Fibroblast of lung (primary cell): ENCODE data around the gene GATA5. TPM values are rescaled to one million over a fixed set of nuclear protein-coding genes. Genes with fewer than 3 reads are reported as not detected.

Experiments used
- DNase-seq, 2 donors: peaks; one replicate each; pipeline versions ENCODE4 v3.0.0 to v3.0.0-alpha.2; 2010; ENCODE audit warnings: low read depth in 2 of 2
- H2AFZ ChIP-seq: 2 replicates; pipeline ENCODE4 v1.5.1; 2012; ENCODE audit warnings: low read length, control low read depth, inconsistent platforms
- H3K27ac ChIP-seq: 2 replicates; pipeline ENCODE4 v1.5.1; 2011; ENCODE audit warnings: low read length, control low read depth; ENCODE audit not compliant: insufficient read depth
- H3K27me3 ChIP-seq: 2 replicates; pipeline ENCODE4 v1.5.1; 2011; ENCODE audit warnings: mild to moderate bottlenecking, low read length; ENCODE audit not compliant: control insufficient read depth, insufficient read depth
- H3K36me3 ChIP-seq: 2 replicates; pipeline ENCODE4 v1.5.1; 2011; ENCODE audit warnings: low read length; ENCODE audit not compliant: control insufficient read depth, insufficient read depth
- H3K4me1 ChIP-seq: 2 replicates; pipeline ENCODE4 v1.5.1; 2011; ENCODE audit warnings: low read length; ENCODE audit not compliant: control insufficient read depth, insufficient read depth; ENCODE audit errors: extremely low read depth
- H3K4me2 ChIP-seq: 2 replicates; pipeline ENCODE4 v1.5.1; 2011; ENCODE audit warnings: low read length, control low read depth; ENCODE audit not compliant: insufficient read depth; ENCODE audit errors: extremely low read depth
- H3K4me3 ChIP-seq, 4 experiments: fragments of 200-600 bp in 1 of 4; sonication (generic) in 1 of 4; replicated peaks in 1 of 4; 2 replicates each; pipeline ENCODE4 v1.5.1; 2011 to 2016; ENCODE audit warnings: low read length in 4 of 4, low read depth in 3 of 4, mild to moderate bottlenecking in 3 of 4, control low read depth in 2 of 4, inconsistent platforms in 1 of 4, mixed read lengths in 1 of 4; ENCODE audit not compliant: insufficient read depth in 1 of 4; ENCODE audit errors: control extremely low read depth in 1 of 4
- H3K79me2 ChIP-seq: 2 replicates; pipeline ENCODE4 v1.5.1; 2012; ENCODE audit warnings: mild to moderate bottlenecking, low read length, inconsistent platforms; ENCODE audit not compliant: control insufficient read depth, insufficient read depth
- H3K9ac ChIP-seq: 2 replicates; pipeline ENCODE4 v1.5.1; 2011; ENCODE audit warnings: mild to moderate bottlenecking, low read length, control low read depth; ENCODE audit not compliant: insufficient read depth
- H3K9me3 ChIP-seq: 2 replicates; pipeline ENCODE4 v1.5.1; 2012; ENCODE audit warnings: low read depth, low read length; ENCODE audit not compliant: control insufficient read depth, insufficient read depth
- H4K20me1 ChIP-seq: 2 replicates; pipeline ENCODE4 v1.5.1; 2011; ENCODE audit warnings: low read length; ENCODE audit not compliant: control insufficient read depth, insufficient read depth; ENCODE audit errors: extremely low read depth
- CTCF ChIP-seq, 2 donors: IDR thresholded peaks in 1 of 2; conservative IDR thresholded peaks in 1 of 2; 1 replicate in 1 of 2; 2 replicates in 1 of 2; pipeline ENCODE4 v1.5.1; 2011 to 2012; ENCODE audit warnings: low read length in 2 of 2, control low read depth in 1 of 2, inconsistent platforms in 1 of 2, low read depth in 1 of 2, mild to moderate bottlenecking in 1 of 2
- EZH2 ChIP-seq: IDR thresholded peaks from 2 replicates; pipeline ENCODE4 v1.5.1; 2012; ENCODE audit warnings: low read length, control low read depth, mild to moderate bottlenecking; ENCODE audit errors: missing control alignments
- polyA plus RNA-seq, 2 donors: library from polyadenylated mRNA; depleted of rRNA in 1 of 2; stranded (reverse) in 1 of 2; unstranded in 1 of 2; fragments of >200 nt; gene quantifications; 2 replicates each; pipeline ENCODE4 v1.2.1, GENCODE V29; 2011 to 2012; ENCODE audit warnings: missing spikeins in 1 of 2
- total RNA-seq: library from RNA; depleted of rRNA; stranded (reverse); fragments of >200 nt; gene quantifications from 2 replicates; pipeline ENCODE4 v1.2.1, GENCODE V29; 2014

The GATA5 gene
- total and polyA plus RNA-seq, 2 donors (not counting 1 experiment from before 2014, with no cell fraction given) = 0.02 to 0.83 TPM

- H3K27ac ChIP-seq = no peak overlapping the region
- DNase-seq = no peak
- TF ChIP-seq EZH2 (no peak), CTCF (conservative IDR thresholded peaks at IDR 0.05 in 1 of 2, IDR thresholded peaks at IDR 0.05 in 1 of 2; ENCODE audit: low read depth in 1 of 2, low read length in 2 of 2) (no peak)
- H4K20me1 ChIP-seq = no peaks in the 10 kb centered on the region
- no peaks in the 10 kb centered on the region for H3K79me2 ChIP-seq
- H3K27me3 ChIP-seq = no peaks in the 10 kb centered on the region
- no peak overlapping the region for H3K4me3 ChIP-seq
- H3K36me3 ChIP-seq = no peaks in the 10 kb centered on the region
- H2AFZ ChIP-seq = no peak overlapping the region
- H3K9ac ChIP-seq = no peak overlapping the region
- H3K4me2 ChIP-seq = no peak overlapping the region
- H3K9me3 ChIP-seq = no peaks in the 10 kb centered on the region
- no peaks in the 10 kb centered on the region for H3K4me1 ChIP-seq
Observed at GRCh38 chr20:62444286-62444685, 31.5 kb downstream of the GATA5 start.

- H3K9ac ChIP-seq = no peak overlapping the region
- no peaks in the 10 kb centered on the region for H3K4me1 ChIP-seq
- peaks cover 2% of the 10 kb centered on the region for H3K27me3 ChIP-seq
Observed at GRCh38 chr20:62441987-62442539, 33.7 kb downstream of the GATA5 start.

GRCh38 chr20:62439218-62439617 is 36.6 kb downstream of the GATA5 start:
- Histone ChIP-seq H3K4me1 (no peaks in the 10 kb centered on the region), H3K4me2 (no peak overlapping the region), H3K9me3 (no peaks in the 10 kb centered on the region), H3K79me2 (no peaks in the 10 kb centered on the region), H3K9ac (no peak overlapping the region), H3K27ac (no peak overlapping the region), H4K20me1 (no peaks in the 10 kb centered on the region), H3K27me3 (peaks cover 22% of the 10 kb centered on the region), H2AFZ (no peak overlapping the region), H3K36me3 (no peaks in the 10 kb centered on the region), H3K4me3 (no peak overlapping the region)
- no peak for DNase-seq
- no peak for TF ChIP-seq CTCF (conservative IDR thresholded peaks at IDR 0.05 in 1 of 2, IDR thresholded peaks at IDR 0.05 in 1 of 2; ENCODE audit: low read depth in 1 of 2, low read length in 2 of 2)
- no peak for TF ChIP-seq EZH2

More at GRCh38 chr20:62441987-62442539, 33.7 kb downstream of the GATA5 start:
- no peaks in the 10 kb centered on the region for H3K36me3 ChIP-seq
- H3K4me2 ChIP-seq = no peak overlapping the region
- H2AFZ ChIP-seq = no peak overlapping the region
- TF ChIP-seq CTCF (conservative IDR thresholded peaks at IDR 0.05 in 1 of 2, IDR thresholded peaks at IDR 0.05 in 1 of 2; ENCODE audit: low read depth in 1 of 2, low read length in 2 of 2) (no peak), EZH2 (no peak)
- no peaks in the 10 kb centered on the region for H4K20me1 ChIP-seq
- no peaks in the 10 kb centered on the region for H3K9me3 ChIP-seq
- no peak for DNase-seq
- H3K79me2 ChIP-seq = no peaks in the 10 kb centered on the region
- no peak overlapping the region for H3K27ac ChIP-seq
- H3K4me3 ChIP-seq = no peak overlapping the region
